GM18867 (cell line): ENCODE measurements around the gene C1QC.

ENCODE experiments used
- ATAC-seq: cut with Tn5 transposase; IDR thresholded peaks from one replicate; pipeline ENCODE4 v1.9.1; 2021; ENCODE audit warnings: mild to moderate bottlenecking, moderate library complexity; ENCODE audit not compliant: unreplicated experiment

The C1QC gene

DNA sequence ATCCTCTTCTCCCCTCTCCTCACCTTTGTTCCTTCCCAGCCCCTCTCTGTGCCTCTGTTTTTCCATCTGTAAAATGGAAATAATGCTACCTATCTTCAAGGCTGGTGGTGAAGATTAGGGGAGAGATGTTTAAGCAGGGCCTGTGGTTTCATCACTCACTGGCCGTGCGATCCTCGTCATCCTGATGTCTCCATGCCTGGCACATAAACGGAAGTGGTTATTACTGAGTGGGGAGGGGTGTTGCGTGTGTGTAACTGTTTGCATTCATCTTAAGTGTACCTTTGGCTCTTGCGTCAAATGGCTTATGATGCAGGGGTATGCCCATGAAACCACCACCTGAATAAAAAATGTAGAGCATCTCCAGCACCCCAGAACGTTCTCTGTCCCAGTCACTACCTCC lies 24.2 kb upstream of the C1QC start:
- ATAC-seq: no peak

DNA sequence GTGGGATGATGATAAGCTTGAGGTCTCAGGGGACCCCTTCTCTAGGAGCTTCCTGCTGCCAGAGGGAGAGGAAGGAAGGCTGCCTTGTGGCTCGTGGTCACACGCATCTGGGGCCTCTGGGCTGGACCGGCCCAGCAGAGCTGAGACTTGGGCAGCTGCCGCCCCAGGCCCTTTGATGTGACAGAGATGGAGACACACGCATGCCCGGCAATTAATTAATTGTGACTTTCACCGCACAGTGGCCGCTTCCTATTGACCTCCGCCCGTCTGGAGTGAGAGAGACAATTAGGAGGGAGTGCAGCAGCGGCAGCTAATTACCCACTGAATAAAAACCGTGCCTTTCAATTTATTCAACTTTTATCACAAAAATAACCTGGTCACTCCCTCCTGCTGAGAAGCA lies 23.6 kb upstream of the C1QC start:
- ATAC-seq: no peak

DNA sequence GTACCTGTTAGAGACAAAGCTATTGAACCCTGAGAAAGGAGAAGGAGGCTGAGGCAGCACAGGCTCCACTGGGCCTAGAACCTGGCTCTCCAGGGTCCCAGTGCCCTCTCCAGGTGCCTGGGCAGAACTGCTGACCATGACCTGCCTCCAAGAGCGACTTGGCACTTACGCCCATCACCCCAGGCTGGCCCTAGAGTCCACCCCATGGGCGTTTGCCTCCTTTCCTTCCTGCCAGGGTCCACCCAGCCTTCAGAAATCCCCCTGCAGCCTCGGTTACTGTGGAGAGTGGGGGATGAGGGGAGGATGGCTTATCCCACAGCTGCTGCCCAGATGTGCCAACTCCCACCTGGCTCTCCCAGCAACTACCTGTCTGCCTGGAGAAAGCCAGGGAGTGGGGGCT lies 21.7 kb upstream of the C1QC start:
- no peak for ATAC-seq

DNA sequence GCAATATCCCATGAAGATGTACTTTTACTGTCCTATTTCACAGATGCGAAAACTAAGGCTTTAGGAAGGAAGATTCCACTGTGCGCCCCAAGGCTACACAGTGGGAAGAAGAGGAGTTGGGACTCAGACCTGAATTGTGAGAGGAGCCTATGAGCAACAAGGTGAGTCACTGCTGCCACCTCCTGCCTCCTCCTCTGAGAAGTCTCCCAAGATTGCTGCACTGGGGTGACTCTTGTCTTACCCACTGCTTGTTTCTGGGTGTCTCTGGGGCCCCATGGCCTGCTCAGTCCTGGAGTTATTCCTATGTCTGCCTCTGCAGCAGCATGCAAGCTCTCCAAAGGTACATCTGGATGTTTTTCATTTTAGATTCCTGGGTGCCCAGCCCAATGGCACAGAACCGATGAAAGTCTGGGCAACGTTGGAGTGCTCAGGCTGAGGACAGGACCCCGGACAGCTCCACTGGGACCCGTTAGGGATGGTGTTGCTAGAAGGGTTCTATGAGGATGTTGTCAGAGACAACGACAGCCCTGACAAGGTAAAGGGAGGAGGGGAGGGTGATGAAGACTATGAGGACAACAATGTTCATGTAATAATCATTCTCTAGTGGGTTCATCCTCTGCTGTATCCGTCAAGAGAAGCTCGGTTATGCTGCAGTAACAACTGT lies 18.0 kb upstream of the C1QC start:
- no peak for ATAC-seq

DNA sequence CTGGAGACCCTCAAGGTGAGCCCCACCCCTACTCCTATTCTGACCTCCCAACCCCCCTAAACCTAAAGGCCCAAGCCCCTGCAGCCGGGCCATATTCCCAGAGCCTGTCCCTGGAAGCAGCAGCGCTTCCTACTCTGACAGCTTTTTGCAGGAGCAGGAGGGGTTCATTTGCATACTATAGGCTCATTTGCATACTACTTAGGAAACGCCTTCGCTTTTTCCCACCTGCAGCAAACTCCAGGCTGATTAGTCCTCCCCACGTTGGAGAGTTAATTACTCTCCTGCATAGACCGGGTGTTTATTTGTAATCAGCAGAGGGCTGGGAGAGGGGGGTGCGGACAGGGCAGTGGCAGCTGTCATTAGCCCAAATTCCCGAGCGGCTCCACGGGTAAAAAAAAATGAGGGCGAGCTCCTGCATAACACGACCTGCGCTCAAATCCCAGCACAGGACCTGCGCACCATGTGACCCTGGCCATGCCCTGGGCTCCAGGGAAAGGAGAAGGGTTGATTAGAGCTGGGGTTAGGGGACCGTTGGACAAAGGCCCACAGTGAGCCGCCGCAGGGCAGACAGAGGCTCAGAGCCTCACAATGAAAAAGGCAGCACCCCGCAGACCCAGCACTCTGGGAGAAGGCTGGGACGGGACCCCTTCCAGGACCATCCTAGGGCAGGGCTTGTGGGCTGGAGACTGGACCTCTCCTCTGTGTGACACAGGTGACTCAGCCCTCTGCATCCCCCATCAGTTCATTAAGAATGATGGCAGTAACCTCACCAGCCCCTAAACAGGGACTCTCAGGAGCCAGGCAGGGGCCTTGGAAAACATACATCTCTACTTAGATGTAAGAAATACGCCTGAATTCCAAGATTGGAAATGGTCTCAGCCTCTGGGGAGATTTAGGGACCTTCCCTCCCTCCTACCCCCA lies 16.9 kb upstream of the C1QC start:
- ATAC-seq: no peak

DNA sequence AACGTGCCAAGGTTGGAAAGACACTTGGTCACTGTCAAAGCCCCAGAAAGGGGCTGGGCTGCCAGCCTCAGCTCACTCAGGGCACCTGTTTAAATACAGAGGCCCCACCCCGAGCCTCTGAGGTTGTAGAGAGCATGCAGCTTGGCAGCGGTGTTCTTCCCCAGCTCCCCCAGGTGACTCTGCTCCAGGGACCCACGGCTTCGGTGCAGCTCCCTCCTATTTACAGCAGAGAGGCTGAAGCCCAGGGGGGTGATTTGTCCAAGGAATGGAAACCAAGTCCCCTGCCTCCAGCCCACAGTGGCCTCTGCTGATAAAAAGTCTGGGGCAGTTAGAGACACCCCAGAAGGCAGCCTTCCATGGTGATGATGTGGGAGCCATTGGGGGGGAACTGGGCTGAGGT lies 16.1 kb upstream of the C1QC start:
- no peak for ATAC-seq

DNA sequence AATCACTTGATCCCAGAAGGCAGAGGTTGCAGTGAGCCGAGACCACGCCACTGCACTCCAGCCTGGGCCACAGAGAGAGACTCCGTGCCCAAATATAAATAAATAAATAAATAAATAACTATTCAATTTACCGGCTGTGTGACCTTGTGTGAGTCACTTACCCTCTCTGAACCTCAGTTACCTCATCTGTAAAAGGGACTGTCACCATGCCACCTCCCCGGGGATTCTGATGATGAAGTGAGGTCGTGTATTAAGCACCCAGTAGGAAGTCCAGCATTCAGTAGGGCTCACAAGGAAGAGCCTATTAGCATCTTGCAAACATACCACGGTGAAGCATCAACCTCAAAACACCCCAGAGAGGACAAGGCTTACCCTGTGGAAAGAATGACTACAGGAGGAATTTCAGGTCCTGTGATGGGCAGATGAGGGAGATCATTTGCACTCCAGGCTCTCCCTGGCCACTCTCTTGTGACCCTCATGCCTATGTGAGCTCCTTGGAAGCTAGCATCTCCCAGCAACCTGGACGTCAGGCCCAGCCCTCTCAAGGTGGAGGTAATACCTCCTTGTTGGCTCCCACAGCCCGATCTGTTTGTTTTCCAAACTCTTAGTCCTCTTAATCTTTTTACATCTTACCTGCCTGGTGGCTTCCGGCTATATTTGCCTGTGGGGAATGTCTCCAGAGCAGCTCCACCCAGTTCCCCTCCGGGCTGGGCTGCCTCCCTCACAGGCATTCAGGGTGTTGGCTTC lies 14.6 kb upstream of the C1QC start:
- ATAC-seq: no peak

DNA sequence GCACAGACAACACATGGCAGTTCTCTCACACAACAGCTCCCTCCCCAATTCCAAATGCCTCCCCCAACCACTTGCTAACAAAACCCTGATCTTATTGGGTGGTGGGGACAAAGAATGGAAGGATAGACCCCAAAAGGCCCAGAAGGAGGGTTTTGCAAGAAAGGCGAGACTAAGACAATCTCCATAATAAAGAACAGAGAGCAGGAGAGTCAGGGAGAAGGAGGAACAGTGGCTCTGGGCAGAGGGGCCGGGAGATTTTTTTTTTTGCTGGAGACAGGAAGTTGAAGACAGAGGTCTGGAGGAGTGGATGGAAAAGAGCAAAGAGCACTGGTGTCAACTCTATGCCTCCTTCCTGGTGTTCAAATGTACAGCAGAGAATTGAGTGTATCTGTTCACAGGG lies 13.5 kb upstream of the C1QC start:
- ATAC-seq: no peak

DNA sequence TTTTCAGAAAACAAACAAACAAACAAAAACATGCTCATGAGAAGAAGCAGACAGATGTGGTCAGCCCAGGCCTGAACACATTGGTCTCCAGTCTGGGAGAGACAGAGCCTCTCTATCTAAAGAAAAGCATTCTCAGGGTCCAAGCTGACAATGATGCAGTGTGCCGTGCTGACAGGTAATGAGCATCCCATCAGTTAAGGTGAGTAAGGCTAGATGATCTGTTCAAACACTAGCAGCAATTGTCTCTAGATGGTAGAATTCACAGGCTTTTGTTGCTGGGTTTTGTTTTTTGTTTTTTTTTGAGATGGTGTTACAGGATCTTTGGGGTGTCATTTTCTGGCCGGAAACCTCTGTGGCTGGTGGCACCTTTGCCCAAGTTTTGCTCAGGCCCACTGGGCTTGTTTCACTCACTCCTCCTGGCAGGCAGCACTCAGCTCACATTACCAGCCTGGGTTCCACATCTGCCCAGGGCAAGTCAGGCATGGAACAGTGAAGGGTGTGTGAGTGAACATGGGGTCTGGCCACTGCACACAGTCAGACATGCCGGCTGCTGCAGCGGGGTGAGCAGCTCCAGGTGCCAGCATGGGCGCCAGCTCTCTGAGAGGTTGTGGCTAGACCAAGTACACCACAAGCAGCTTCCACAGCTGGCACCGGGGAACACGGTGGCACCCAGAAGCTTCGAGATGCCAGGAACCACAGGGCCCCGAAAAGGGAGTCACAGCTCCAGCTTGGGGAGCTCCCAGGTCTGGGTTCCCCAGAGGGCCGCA lies 9.6 kb upstream of the C1QC start:
- no peak for ATAC-seq

DNA sequence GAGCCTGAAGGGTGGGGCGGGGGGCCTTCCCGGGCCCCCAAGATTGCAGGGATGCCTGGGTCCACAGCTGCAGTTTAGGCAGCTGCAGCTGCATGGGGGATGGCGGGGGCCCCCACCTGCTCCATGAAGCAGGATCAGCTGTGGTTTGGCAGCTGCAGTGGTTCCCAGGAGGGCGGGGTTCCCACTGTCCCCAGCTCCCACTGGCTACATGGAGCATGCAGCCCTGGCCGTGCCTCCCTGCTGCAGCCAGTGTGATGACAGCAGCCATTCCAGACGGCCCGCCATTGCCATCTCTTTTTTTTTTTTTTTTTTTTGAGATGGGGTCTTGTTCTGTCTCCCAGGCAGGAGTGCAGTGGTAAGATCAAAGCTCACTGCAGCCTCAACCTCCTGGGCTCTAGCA lies 8.0 kb upstream of the C1QC start:
- ATAC-seq: no peak

DNA sequence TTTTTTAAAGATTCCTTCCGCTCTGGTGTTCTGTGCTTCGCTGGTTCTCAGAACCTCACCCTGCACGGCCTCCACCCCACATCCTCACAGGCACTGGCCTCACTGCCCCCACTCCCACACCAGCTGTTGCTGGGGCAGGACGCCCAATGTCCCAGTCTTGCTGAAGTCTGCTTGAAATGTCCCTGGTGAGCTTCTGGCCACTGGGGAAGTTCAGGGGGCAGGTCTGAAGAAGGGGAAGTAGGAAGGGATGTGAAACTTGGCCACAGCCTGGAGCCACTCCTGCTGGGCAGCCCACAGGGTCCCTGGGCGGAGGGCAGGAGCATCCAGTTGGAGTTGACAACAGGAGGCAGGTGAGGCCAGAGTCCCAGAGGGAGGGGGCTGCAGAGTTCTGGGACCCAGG lies 7.1 kb upstream of the C1QC start, which contains the start of gene C1QA:
TSS of gene C1QA (plus strand) at position 276 of the 400 bp plus-strand sequence. CDS start 989 bp downstream, outside the sequence.
- no peak for ATAC-seq

DNA sequence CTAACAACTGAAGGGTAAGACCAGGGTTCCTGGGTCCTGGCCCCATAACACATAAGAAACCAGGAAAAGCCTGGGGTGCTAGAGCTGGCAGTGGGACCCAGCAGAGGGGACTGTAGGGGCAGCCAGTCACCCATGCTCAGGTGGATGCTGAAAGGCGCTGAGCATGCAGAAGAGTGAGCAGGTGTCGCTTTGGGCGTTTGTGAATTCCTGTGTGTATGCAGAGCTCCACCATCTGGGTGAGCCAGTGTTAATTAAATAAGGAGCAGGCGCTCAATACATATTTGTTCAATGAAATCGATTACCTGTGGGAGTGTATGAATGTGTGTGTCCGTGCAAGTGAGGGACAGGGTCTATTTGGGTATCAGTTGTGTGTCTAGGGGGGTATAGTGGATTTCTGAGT lies 6.5 kb upstream of the C1QC start:
- ATAC-seq: no peak

DNA sequence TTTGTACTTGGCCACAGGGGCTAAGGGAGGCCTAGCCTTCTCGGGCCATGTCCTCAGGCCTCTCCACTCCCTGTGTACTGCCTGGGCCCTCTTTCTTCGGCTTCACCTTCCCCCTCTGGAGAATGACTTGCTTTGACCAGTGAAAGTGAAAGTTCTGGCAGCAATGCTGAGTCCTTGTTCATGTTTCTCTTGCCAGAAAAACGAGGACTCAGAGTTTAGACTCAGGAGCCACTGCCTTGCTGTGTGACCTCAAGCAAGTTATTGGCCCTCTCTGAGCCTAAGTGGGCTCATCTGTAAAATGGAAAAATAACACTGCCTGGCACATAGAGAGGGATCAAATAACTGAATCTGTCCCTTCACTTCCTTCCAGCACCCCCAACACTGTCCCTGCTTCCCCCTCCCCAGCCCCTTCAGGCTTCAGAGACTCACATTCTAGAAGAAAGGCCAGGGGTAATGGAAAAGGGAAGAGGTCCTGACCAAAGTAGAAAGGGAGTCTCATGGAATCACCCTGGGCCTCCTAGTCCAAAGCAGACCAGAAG lies 5.5 kb upstream of the C1QC start:
- ATAC-seq: no peak

DNA sequence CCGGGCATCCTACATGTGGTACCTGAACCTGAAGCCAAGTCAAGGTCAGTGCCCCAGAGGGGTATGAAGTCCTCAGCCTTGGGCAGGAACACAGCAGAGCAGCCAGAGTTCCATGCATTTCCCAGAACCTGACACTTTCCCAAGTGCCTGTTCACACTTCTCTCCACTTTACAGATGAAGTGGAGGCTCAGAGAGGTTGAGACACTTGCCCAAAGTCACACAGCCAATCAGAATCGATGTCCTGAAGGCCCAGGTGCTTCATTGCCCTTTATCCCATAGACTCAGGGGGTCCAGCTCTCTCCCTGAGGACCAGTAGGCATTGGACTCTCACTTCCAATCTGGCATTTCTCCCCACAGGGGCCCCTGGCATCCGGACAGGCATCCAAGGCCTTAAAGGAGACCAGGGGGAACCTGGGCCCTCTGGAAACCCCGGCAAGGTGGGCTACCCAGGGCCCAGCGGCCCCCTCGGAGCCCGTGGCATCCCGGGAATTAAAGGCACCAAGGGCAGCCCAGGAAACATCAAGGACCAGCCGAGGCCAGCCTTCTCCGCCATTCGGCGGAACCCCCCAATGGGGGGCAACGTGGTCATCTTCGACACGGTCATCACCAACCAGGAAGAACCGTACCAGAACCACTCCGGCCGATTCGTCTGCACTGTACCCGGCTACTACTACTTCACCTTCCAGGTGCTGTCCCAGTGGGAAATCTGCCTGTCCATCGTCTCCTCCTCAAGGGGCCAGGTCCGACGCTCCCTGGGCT lies 4.8 kb upstream of the C1QC start:
- ATAC-seq: no peak

DNA sequence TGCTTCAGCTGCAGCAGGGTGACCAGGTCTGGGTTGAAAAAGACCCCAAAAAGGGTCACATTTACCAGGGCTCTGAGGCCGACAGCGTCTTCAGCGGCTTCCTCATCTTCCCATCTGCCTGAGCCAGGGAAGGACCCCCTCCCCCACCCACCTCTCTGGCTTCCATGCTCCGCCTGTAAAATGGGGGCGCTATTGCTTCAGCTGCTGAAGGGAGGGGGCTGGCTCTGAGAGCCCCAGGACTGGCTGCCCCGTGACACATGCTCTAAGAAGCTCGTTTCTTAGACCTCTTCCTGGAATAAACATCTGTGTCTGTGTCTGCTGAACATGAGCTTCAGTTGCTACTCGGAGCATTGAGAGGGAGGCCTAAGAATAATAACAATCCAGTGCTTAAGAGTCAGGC lies 4.1 kb upstream of the C1QC start:
- ATAC-seq: no peak

DNA sequence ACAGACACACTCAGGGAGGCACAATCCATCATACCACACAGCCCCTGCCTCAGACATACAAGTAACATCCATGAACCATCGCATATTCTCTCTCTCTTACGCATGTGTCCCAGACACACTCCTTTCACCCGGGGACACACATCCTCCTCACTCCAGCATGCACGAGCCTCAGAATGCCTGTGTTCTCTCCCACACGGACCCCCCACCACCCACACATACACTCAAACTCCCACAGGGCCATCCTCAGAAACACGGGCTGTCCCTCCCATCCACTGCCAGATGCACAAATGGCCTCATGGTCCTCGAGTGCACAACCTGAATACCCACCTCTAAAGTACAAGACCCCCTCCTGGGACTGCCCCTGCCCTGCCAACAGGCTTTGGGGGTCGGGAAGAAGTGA lies 2.2 kb upstream of the C1QC start:
- no peak for ATAC-seq

DNA sequence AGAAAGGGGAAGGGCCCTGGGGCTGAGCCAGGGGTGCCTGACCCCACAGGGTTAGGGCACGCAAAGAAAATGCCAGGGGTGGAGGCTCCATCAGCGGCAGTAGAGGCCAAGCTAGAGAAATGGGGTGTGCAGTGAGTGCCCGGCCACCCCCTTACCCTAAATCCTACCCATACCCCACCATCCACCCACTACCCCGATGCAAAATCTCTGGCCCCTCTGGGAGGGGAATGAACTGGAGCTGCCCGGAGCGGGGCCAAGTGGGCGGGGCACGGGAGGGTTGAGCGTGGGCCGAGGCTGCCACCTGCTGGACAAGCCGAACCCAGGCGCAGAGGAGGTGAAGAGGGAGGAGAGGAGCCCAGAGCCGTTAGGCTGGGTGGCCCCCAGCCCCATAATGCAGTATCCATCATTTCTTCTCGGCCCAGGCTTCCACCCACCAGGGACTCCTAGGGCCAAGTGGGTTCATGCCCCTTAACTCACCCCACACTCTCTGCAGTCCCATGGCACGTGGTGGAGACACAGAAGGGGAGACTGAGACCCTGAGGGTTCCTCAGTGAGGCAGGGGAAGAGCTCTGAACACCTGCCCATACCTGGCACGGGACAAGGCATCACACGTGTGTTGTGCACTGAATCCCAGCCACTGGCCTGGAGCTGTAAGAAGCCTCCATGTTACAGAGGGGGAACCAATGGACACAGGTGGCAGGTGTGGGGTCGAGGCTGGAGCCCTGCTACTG lies 1.4 kb upstream of the C1QC start:
- no peak for ATAC-seq

DNA sequence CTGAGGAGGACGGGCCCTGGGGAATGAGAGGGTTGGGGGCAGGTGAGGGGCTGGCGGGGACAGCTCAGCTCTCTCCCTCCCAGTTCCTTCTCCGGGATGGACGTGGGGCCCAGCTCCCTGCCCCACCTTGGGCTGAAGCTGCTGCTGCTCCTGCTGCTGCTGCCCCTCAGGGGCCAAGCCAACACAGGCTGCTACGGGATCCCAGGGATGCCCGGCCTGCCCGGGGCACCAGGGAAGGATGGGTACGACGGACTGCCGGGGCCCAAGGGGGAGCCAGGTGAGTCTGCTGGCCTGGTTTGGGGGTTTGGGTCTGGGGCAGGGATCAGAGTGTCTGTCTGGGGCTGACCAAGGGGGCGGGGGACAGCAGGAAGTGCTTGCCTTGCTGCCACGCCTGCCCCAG lies 495 bp downstream of the C1QC start:
- ATAC-seq: no peak

DNA sequence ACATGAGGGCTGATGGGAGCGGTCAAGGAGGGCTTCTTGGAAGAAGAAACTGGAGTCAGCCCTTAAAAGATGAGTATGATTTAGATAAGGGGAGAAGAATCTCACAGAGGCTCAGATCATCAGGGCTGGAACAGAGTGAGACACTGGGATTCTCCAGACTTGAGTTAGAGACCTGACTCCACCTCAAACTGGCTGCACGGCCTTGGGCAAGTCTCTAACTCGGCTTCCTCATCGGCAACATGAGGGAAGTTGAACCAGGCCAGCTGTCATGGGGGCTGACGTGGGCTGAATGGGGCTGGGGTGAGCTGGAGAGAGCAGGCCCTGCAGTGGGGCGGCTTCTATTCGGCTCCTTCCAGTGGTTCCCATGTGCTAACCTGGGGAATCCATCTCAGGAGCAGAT lies 2.5 kb downstream of the C1QC start:
- ATAC-seq: no peak
